GM12801 (cell line): ENCODE results near the gene MORN2.

Experiments
- CTCF ChIP-seq: IDR thresholded peaks from one replicate; pipeline ENCODE4 v1.5.1; 2011; ENCODE audit warnings: control low read depth; ENCODE audit not compliant: insufficient read length; ENCODE audit errors: extremely low read depth

The MORN2 gene

DNA sequence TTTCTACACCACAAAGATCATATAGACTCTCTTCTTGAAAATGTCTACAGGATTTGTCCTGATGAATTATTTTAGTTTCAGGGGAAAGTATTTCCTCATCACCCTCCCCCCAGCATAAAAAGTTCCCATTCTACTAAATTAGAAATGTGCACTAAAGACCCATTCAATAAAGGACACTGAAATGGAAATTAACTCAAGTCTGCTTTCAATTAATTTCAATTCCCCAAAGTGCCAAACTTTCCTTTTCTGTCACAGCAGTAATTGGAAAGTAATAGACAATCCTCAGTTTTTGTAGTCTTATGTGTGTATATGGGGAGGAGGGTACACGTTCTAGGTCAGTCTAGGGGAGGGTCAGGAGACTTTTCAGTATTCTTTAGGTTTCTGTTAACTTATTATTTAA lies 35.4 kb downstream of the MORN2 start:
- no peak for TF ChIP-seq CTCF

DNA sequence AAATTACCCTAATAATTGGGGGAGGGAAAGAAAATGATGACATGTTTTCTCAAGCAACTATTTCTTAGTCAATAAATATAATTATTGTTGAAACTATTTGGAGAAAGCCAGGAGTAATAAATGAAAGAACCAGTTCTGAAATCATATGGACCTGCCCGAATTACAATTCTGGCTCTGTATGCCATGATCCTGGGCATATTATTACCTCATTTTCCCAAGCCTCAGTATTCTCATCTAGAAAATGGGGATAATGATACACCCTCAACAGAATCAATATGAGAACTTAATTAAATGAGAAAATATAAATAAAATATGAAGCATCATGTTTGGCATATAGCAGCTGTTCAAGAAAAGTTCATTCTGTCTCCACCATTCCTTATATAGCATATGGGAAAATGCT lies 36.8 kb downstream of the MORN2 start:
- TF ChIP-seq CTCF = no peak

DNA sequence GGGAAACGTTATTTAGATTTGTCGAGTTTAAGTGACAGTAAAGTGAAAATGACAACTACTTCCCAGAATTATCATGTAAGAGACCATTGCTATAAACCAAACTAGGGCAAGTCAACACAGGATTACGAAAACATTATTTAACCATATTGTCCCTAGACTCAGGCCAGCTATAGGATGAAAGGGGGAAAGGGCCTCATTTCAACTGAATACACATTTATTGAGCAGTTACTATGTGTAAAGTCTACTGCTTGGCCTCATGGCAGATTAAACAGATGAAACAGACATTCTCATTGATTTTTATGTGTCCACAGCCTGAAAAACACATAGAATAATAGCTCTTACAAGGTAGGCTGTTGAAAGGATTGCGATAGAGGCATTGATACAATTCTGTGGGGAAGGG lies 46.6 kb downstream of the MORN2 start:
- TF ChIP-seq CTCF = no peak

DNA sequence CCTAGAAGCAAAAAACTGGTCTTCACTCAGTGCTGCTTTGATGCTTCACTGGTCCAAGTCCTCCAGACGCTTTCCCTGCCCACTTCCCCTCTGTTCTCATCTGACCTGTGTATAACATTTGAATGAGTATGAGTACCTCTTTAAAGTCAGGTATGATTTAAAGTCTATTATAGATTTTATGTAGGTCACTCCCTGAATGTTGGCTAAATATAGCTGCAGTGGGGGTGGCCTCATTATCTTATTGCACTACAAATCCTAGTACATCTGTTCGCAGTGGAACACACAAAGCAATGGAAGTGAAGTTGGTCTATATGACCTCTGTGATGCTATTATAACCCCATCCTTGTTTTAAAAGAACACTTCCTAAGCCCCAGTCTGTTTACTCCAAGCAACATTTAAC lies 47.1 kb downstream of the MORN2 start:
- no peak for TF ChIP-seq CTCF

- TF ChIP-seq CTCF = no peak
Observed at GRCh38 chr2:38925982-38926381, 50.2 kb downstream of the MORN2 start.

DNA sequence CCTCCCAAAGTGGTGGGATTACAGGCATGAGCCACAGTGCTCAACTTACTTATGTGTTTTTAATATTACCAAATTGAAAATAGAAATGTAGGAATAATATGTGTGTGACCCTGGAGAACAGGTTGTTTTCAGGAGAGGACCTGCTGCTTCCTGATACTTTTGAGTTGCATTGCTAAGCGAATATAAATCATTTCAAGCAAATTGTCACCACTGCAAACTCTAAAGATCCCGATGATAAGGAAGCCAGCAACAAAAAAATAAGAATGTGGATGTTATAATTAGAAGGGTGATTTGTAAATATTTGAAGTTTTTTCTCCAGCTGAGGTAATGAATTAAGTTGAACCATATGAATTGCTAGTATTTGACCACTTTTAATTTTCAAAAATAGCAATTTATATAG lies 54.8 kb downstream of the MORN2 start:
- TF ChIP-seq CTCF = no peak
